ENCODE results near the gene CXXC4. TPM values are rescaled to one million over a fixed set of nuclear protein-coding genes. Genes with fewer than 3 reads are reported as not detected.

Gene CXXC4
- polyA plus RNA-seq, 2 of the 4 experiments (the other 2 are of a cell fraction) = 0.03 to 0.93 TPM

GRCh38 chr4:104424475-104424941 is 70.2 kb downstream of the CXXC4 start:
- ATAC-seq (no peak), FAIRE-seq (no peak), DNase-seq (ENCODE audit: low read depth in 1 of 2, low spot score in 1 of 2) (no peak)
- no peak for TF ChIP-seq REST (IDR thresholded peaks at IDR 0.05)
- no peak for TF ChIP-seq NFE2L2 (conservative IDR thresholded peaks at IDR 0.05; ENCODE audit: low read length)
- no peak for TF ChIP-seq CBX2 (IDR thresholded peaks at IDR 0.05; ENCODE audit: borderline replicate concordance, low read depth)
- no peak for TF ChIP-seq E2F6 (IDR thresholded peaks at IDR 0.05; ENCODE audit: borderline replicate concordance, low read depth)
- no peak for TF ChIP-seq HEYL (CRISPR knock-in tag; IDR thresholded peaks at IDR 0.05)
- no peak for TF ChIP-seq CBX8 (IDR thresholded peaks at IDR 0.05)
- TF ChIP-seq ZFP36 (IDR thresholded peaks at IDR 0.05; ENCODE audit: borderline replicate concordance, partially characterized antibody) = no peak
- TF ChIP-seq RCOR1 (IDR thresholded peaks at IDR 0.05; ENCODE audit: low read depth, low read length) = no peak
- no peak for TF ChIP-seq TP53 (CRISPR knock-in tag; IDR thresholded peaks at IDR 0.05)
- TF ChIP-seq SREBF2 (IDR thresholded peaks at IDR 0.05) = no peak
- no peak for TF ChIP-seq POLR2A (IDR thresholded peaks at IDR 0.05; ENCODE audit: low read length)
- no peak for TF ChIP-seq FOSL2 (IDR thresholded peaks at IDR 0.05)
- TF ChIP-seq FOSL2 (CRISPR knock-in tag; IDR thresholded peaks at IDR 0.05) = no peak
- no peak for TF ChIP-seq MAX (IDR thresholded peaks at IDR 0.05)
- no peak for TF ChIP-seq MAFK (IDR thresholded peaks at IDR 0.05; ENCODE audit: partially characterized antibody)
- no peak for TF ChIP-seq KDM1A (IDR thresholded peaks at IDR 0.05; ENCODE audit: low read depth)
- Histone ChIP-seq H3K4me2 (peak overlapping the region; percentile 28; the same call in 1 of the 3 replicates), H3K4me1 (no peaks in the 10 kb centered on the region), H3K4me3 (no peak overlapping the region), H3K9me3 (no peaks in the 10 kb centered on the region), H3K27ac (no peak overlapping the region)
- POLR2A ChIA-PET = no interaction called here
- 32% methylated on average over 7 of the region's 7 CpGs for WGBS (ENCODE audit: missing lambda C conversion rate)
- CTCF ChIA-PET = no interaction called here

GRCh38 chr4:104421566-104421965 is 73.1 kb downstream of the CXXC4 start:
- Histone ChIP-seq H3K27ac (no peak overlapping the region), H3K4me1 (no peaks in the 10 kb centered on the region), H3K4me3 (no peak overlapping the region), H3K4me2 (no peak overlapping the region), H3K9me3 (no peaks in the 10 kb centered on the region)
- TF ChIP-seq HMGXB4 (CRISPR knock-in tag; IDR thresholded peaks at IDR 0.05; ENCODE audit: borderline replicate concordance) (no peak), ZC3H11A (IDR thresholded peaks at IDR 0.05) (no peak), BCL3 (IDR thresholded peaks at IDR 0.05) (no peak), CTCF (IDR thresholded peaks at IDR 0.05) (no peak), CHD2 (IDR thresholded peaks at IDR 0.05; ENCODE audit: low read length, partially characterized antibody) (no peak), EHMT2 (IDR thresholded peaks at IDR 0.05; ENCODE audit: low read depth) (no peak), CBX8 (IDR thresholded peaks at IDR 0.05) (no peak), MAZ (IDR thresholded peaks at IDR 0.05; ENCODE audit: borderline replicate concordance, low read depth, low read length) (no peak), JUNB (IDR thresholded peaks at IDR 0.05) (no peak), RAD21 (conservative IDR thresholded peaks at IDR 0.05 in 1 of 2, IDR thresholded peaks at IDR 0.05 in 1 of 2) (no peak), E2F6 (IDR thresholded peaks at IDR 0.05; ENCODE audit: borderline replicate concordance, low read depth) (no peak), FOSB (CRISPR knock-in tag; IDR thresholded peaks at IDR 0.05) (no peak), BHLHE40 (IDR thresholded peaks at IDR 0.05; ENCODE audit: low read depth, low read length) (no peak), HES2 (IDR thresholded peaks at IDR 0.05) (no peak), NFE2L2 (conservative IDR thresholded peaks at IDR 0.05; ENCODE audit: low read length) (no peak)
- CTCF ChIA-PET = no interaction called here
- peak in 1 of 2 experiments; percentile 68; a peak in 3 of 6 replicates for ATAC-seq
- DNase-seq (ENCODE audit: low read depth in 1 of 2, low spot score in 1 of 2) = peak in 1 of 2 experiments; percentile 2
- FAIRE-seq = no peak
- WGBS (ENCODE audit: missing lambda C conversion rate) = 56% methylated on average over 2 of the region's 2 CpGs
- POLR2A ChIA-PET = no interaction called here
